SU-DHL-6 (cell line): ENCODE results near the gene CREG1.

Experiments
- H2AFZ ChIP-seq: fragments of 200-600 bp; sonication (generic); 2 replicates; pipeline ENCODE4 v1.6.1; 2014; ENCODE audit warnings: low read depth, mild to moderate bottlenecking, moderate library complexity, mixed read lengths, antibody characterized with exemption, low read length; ENCODE audit not compliant: severe bottlenecking
- H3F3A ChIP-seq: fragments of 200-600 bp; shearing (Covaris generic); 2 replicates; pipeline ENCODE4 v1.6.0; 2016; ENCODE audit warnings: antibody characterized with exemption, mild to moderate bottlenecking; ENCODE audit not compliant: insufficient read depth
- H3K27ac ChIP-seq: fragments of 200-600 bp; sonication (generic); 2 replicates; pipeline ENCODE4 v1.5.1; 2016; ENCODE audit warnings: low read depth, mild to moderate bottlenecking, low read length, moderate library complexity, mixed read lengths
- H3K27me3 ChIP-seq: fragments of 200-600 bp; sonication (generic), shearing (Covaris generic); 2 replicates; pipeline ENCODE4 v1.6.0; 2014; ENCODE audit warnings: mild to moderate bottlenecking, low read length
- H3K36me3 ChIP-seq: fragments of 200-600 bp; sonication (generic); 2 replicates; pipeline ENCODE4 v1.6.1; 2014; ENCODE audit warnings: mild to moderate bottlenecking, low read length, mixed read lengths
- H3K4me2 ChIP-seq: fragments of 300-600, 200-600 bp; shearing (Covaris generic), sonication (generic); 2 replicates; pipeline ENCODE4 v1.6.0; 2014; ENCODE audit warnings: low read length, low read depth, mild to moderate bottlenecking; ENCODE audit not compliant: poor library complexity, severe bottlenecking
- H3K4me3 ChIP-seq: fragments of 200-600 bp; sonication (generic); 2 replicates; pipeline ENCODE4 v1.5.1; 2014; ENCODE audit warnings: antibody characterized with exemption, low read length, mild to moderate bottlenecking, mixed read lengths; ENCODE audit not compliant: insufficient read depth, poor library complexity, severe bottlenecking
- H3K79me2 ChIP-seq: fragments of 200-600 bp; sonication (generic); 2 replicates; pipeline ENCODE4 v1.6.1; 2014; ENCODE audit warnings: mild to moderate bottlenecking, low read length, moderate library complexity; ENCODE audit not compliant: insufficient read depth
- H3K9ac ChIP-seq: fragments of 200-600 bp; sonication (generic); 2 replicates; pipeline ENCODE4 v1.7.0; 2014; ENCODE audit warnings: mild to moderate bottlenecking, low read length
- H3K9me2 ChIP-seq: fragments of 200-600 bp; sonication (generic); replicated peaks from 2 replicates; pipeline ENCODE4 v1.6.1; 2014; ENCODE audit warnings: low read length; ENCODE audit not compliant: insufficient read depth
- H3K9me3 ChIP-seq: fragments of 200-600 bp; sonication (generic); 2 replicates; pipeline ENCODE4 v1.6.1; 2014; ENCODE audit warnings: low read length, mixed read lengths; ENCODE audit not compliant: insufficient read depth
- H4K20me1 ChIP-seq: fragments of 200-600 bp; sonication (generic); 2 replicates; pipeline ENCODE4 v1.6.1; 2014; ENCODE audit warnings: low read depth, mild to moderate bottlenecking, antibody characterized with exemption, low read length, moderate library complexity, mixed read lengths
- CTCF ChIP-seq: fragments of 200-600 bp; sonication (generic); IDR thresholded peaks from one replicate; pipeline ENCODE4 v1.5.1; 2017; ENCODE audit warnings: antibody characterized with exemption, mild to moderate bottlenecking, low read length, moderate library complexity; ENCODE audit not compliant: insufficient read depth, poor library complexity, severe bottlenecking
- EZH2phosphoT487 ChIP-seq: fragments of 200-600 bp; sonication (generic), shearing (Covaris generic); conservative IDR thresholded peaks from 2 replicates; pipeline ENCODE4 v1.6.1; 2018; ENCODE audit warnings: mild to moderate bottlenecking, antibody characterized with exemption, low read length, moderate library complexity, mixed read lengths

CREG1 gene

DNA sequence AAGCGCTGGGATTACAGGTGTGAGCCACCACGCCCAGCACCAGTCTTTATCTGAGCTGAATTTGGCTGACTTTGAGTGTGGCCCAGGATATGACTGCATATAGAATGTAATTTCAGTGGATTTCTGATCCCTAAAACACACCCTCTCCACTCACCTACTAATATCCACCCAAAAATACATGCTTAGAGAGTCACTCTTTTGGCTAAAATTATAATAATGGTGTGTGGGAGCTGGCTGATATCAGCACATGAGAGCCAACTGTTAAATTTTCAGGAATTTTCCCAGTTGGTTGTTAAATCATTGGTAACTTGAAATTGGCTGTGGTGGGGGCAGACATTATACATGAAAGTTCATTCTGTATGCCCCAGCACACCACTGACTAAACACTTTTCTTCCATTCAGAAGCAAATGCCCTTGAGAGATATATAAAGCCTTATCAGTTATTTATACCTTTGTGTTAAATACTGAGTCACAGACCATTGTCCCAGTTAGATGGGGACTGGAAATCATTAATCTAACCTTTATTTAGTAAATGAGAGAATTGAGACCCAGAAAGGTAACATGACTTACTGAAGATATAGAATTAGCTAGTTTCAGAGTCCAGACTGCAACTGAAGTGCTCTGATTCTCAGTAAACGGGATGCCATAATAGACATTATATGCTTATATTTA is 25.4 kb downstream of the CREG1 start:
- H3K9me2 ChIP-seq, result no peaks in the 10 kb centered on the region
- no peak overlapping the region for H2AFZ ChIP-seq
- no peak overlapping the region for H3K4me3 ChIP-seq
- no peak overlapping the region for H3K27ac ChIP-seq
- no peaks in the 10 kb centered on the region for H3K79me2 ChIP-seq
- H3F3A ChIP-seq, result no peaks in the 10 kb centered on the region
- H3K9me3 ChIP-seq, result no peaks in the 10 kb centered on the region
- no peak for TF ChIP-seq CTCF
- no peak for TF ChIP-seq EZH2phosphoT487
- H3K4me2 ChIP-seq, result no peak overlapping the region
- no peaks in the 10 kb centered on the region for H3K27me3 ChIP-seq
- H3K36me3 ChIP-seq, result no peaks in the 10 kb centered on the region
- H4K20me1 ChIP-seq, result no peaks in the 10 kb centered on the region
- no peak overlapping the region for H3K9ac ChIP-seq

- H3K27me3 ChIP-seq, result no peaks in the 10 kb centered on the region
- no peaks in the 10 kb centered on the region for H3K79me2 ChIP-seq
- H3K9me3 ChIP-seq, result no peaks in the 10 kb centered on the region
- H3K27ac ChIP-seq, result no peak overlapping the region
- no peak overlapping the region for H2AFZ ChIP-seq
- H3K9ac ChIP-seq, result no peak overlapping the region
- no peak overlapping the region for H3K4me3 ChIP-seq
- TF ChIP-seq CTCF, result no peak
- no peak for TF ChIP-seq EZH2phosphoT487
- no peaks in the 10 kb centered on the region for H3K9me2 ChIP-seq
- H3K36me3 ChIP-seq, result no peaks in the 10 kb centered on the region
- no peak overlapping the region for H3K4me2 ChIP-seq
- no peaks in the 10 kb centered on the region for H4K20me1 ChIP-seq
- no peaks in the 10 kb centered on the region for H3F3A ChIP-seq
Measured at GRCh38 chr1:167526667-167527383, 26.7 kb downstream of the CREG1 start.

DNA sequence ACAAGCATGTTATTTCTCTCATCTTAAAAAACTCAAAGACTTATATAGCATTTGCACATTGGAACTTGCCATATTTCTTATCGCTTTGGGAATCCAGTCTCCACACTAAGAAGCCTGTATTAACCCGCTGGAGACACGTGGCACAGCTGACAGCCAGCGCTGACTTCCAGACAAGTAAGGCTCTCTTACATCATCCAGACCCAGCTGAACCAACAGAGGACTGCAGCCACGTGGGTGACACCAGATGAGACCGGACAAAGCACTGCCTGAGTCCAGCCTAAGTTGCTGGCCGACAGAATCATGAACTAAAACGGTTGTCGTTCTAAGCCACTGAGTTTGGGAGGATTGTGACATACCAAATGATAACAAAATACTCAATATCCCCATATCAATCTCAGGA is 28.9 kb downstream of the CREG1 start:
- Histone ChIP-seq H3K27ac (no peak overlapping the region), H3K79me2 (no peaks in the 10 kb centered on the region), H3K4me2 (no peak overlapping the region), H4K20me1 (no peaks in the 10 kb centered on the region), H2AFZ (no peak overlapping the region), H3K4me3 (no peak overlapping the region), H3K27me3 (no peaks in the 10 kb centered on the region), H3F3A (no peaks in the 10 kb centered on the region), H3K9me2 (no peaks in the 10 kb centered on the region), H3K36me3 (no peaks in the 10 kb centered on the region), H3K9ac (no peak overlapping the region), H3K9me3 (no peaks in the 10 kb centered on the region)
- TF ChIP-seq CTCF, result no peak
- TF ChIP-seq EZH2phosphoT487, result no peak
